ENCODE measurements around the gene TP63.

Gene TP63

DNA sequence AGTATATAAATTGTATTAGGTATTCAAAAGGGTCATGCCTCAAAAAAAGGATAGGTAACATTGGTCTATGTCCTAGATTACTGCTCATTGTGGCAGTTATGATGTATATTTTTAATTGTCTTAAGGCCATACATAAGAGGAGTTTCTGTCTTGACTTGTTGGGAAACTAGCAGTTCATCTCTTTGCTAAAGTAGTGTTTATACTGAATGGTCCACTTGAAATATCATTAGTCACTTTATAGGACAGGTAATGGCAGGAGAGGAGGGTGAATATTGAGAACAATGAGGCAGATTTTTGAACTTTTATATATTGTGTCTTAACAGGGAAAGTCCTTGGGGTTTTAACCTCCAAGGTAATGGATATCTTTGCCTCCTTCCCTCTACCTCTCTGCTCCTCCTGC, 58.4 kb downstream of the TP63 start:
- no peaks in the 10 kb centered on the region for H3K4me1 ChIP-seq (ENCODE audit: insufficient read depth, insufficient read length)
- H3K9me3 ChIP-seq (ENCODE audit: insufficient read depth, low read length) = no peaks in the 10 kb centered on the region
- no peaks in the 10 kb centered on the region for H3K27me3 ChIP-seq (ENCODE audit: insufficient read depth, insufficient read length)
- TF ChIP-seq SUZ12 (IDR thresholded peaks at IDR 0.05; ENCODE audit: extremely low read depth, insufficient read depth, insufficient read length) = no peak
- H3K36me3 ChIP-seq (ENCODE audit: insufficient read depth, insufficient read length, low read length) = no peaks in the 10 kb centered on the region
- DNase-seq (ENCODE audit: low read depth, low spot score) = no peak
- H3K4me3 ChIP-seq (ENCODE audit: insufficient read length, low read depth) = no peak overlapping the region
- no peak overlapping the region for H3K9ac ChIP-seq (ENCODE audit: insufficient read length, low read depth)

DNA sequence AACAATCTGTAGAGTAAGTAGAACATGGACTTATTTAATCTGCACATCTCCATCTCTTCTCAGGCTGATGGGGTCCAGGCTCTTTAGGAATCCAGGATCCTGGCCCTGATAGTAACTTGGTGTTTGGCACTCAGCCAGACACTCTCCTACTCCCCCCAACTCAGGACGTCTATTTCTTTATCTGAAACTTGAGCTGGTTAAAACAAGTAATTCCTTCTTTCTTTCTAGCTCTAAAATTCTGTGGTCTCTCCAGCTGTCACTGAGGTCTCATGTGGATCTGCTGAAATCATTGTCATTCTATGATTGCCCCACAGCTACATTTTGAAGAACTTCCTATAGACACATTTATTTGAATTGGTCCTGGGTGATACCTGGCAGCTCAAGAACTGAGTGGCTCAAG, 59.0 kb downstream of the TP63 start:
- no peak overlapping the region for H3K9ac ChIP-seq (ENCODE audit: insufficient read length, low read depth)
- H3K27me3 ChIP-seq (ENCODE audit: insufficient read depth, insufficient read length) = no peaks in the 10 kb centered on the region
- H3K4me3 ChIP-seq (ENCODE audit: insufficient read length, low read depth) = no peak overlapping the region
- no peak for DNase-seq (ENCODE audit: low read depth, low spot score)
- TF ChIP-seq ZNF274 (IDR thresholded peaks at IDR 0.05; ENCODE audit: low read depth, low read length) (no peak), SUZ12 (IDR thresholded peaks at IDR 0.05; ENCODE audit: extremely low read depth, insufficient read depth, insufficient read length) (no peak), YY1 (IDR thresholded peaks at IDR 0.05; ENCODE audit: insufficient read depth, insufficient read length) (no peak)
- H3K9me3 ChIP-seq (ENCODE audit: insufficient read depth, low read length) = no peaks in the 10 kb centered on the region
- H3K4me1 ChIP-seq (ENCODE audit: insufficient read depth, insufficient read length) = no peaks in the 10 kb centered on the region
- H3K36me3 ChIP-seq (ENCODE audit: insufficient read depth, insufficient read length, low read length) = no peaks in the 10 kb centered on the region

DNA sequence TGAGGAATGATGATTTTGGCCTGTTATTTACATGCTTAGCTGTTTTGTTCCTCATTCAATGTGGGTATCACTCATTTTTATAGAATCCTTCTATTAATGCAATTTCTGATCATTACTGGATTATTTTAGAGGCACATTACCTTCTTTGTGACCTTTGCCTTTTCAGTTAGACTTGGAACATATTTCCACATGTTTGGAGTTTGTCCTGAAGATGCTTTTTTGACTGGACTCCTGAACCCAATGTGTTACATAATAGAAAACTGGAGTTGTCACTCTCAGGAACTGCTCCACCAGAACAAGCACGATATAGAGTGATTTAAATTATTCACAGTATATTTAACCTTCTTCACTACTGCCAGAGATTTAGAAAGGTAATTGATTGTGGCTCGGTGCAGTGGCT, 59.5 kb downstream of the TP63 start:
- Histone ChIP-seq H3K36me3 (ENCODE audit: insufficient read depth, insufficient read length, low read length) (no peaks in the 10 kb centered on the region), H3K27me3 (ENCODE audit: insufficient read depth, insufficient read length) (no peaks in the 10 kb centered on the region), H3K9ac (ENCODE audit: insufficient read length, low read depth) (no peak overlapping the region), H3K9me3 (ENCODE audit: insufficient read depth, low read length) (no peaks in the 10 kb centered on the region), H3K4me3 (ENCODE audit: insufficient read length, low read depth) (no peak overlapping the region), H3K4me1 (ENCODE audit: insufficient read depth, insufficient read length) (no peaks in the 10 kb centered on the region)
- no peak for TF ChIP-seq SUZ12 (IDR thresholded peaks at IDR 0.05; ENCODE audit: extremely low read depth, insufficient read depth, insufficient read length)
- no peak for TF ChIP-seq ZNF274 (IDR thresholded peaks at IDR 0.05; ENCODE audit: low read depth, low read length)
- no peak for TF ChIP-seq YY1 (IDR thresholded peaks at IDR 0.05; ENCODE audit: insufficient read depth, insufficient read length)
- no peak for DNase-seq (ENCODE audit: low read depth, low spot score)

DNA sequence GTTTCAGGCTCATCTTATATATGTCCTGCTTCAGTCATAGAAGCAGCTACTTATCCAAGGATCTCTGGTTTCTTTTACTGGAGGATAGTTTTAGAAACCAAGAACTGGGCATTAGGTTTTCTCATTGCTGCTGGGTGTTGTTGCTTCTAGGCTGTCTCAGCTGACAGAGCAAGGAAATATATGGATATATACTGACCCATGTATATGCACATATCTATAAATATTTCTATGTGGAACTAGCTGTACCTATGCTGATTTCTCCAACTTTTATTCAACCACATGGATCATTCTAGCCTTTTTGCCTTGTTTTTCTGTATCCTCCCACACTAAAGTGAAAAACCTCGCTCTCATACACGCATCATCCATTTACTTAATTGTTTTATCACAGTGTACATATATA, 64.2 kb downstream of the TP63 start:
- Histone ChIP-seq H3K9ac (ENCODE audit: insufficient read length, low read depth) (no peak overlapping the region), H3K4me3 (ENCODE audit: insufficient read length, low read depth) (no peak overlapping the region), H3K4me1 (ENCODE audit: insufficient read depth, insufficient read length) (no peaks in the 10 kb centered on the region), H3K27me3 (ENCODE audit: insufficient read depth, insufficient read length) (no peaks in the 10 kb centered on the region), H3K36me3 (ENCODE audit: insufficient read depth, insufficient read length, low read length) (no peaks in the 10 kb centered on the region), H3K9me3 (ENCODE audit: insufficient read depth, low read length) (no peaks in the 10 kb centered on the region)
- DNase-seq (ENCODE audit: low read depth, low spot score) = no peak
- TF ChIP-seq SUZ12 (IDR thresholded peaks at IDR 0.05; ENCODE audit: extremely low read depth, insufficient read depth, insufficient read length) = no peak
- TF ChIP-seq ZNF274 (IDR thresholded peaks at IDR 0.05; ENCODE audit: low read depth, low read length) = no peak
- no peak for TF ChIP-seq YY1 (IDR thresholded peaks at IDR 0.05; ENCODE audit: insufficient read depth, insufficient read length)

DNA sequence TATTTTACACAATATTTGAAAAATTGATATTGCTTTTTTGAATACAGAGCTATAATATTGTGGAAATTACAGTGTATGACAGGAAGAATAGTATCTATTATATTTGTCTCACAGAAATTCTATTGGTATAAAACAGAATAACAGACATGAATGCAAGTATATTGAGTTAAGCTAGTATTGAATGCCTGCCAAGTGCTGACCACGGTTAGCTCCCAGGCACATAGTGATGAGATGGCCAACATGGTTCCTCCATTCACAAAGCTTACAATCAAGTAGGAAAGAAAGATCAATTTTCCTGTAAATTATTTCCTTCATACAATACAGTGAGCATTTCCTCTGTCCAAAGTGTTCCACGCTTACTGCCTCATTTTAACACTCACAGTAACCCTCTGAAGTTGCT, 67.6 kb downstream of the TP63 start:
- no peaks in the 10 kb centered on the region for H3K36me3 ChIP-seq (ENCODE audit: insufficient read depth, insufficient read length, low read length)
- DNase-seq (ENCODE audit: low read depth, low spot score) = no peak
- TF ChIP-seq ZNF274 (IDR thresholded peaks at IDR 0.05; ENCODE audit: low read depth, low read length) (no peak), SUZ12 (IDR thresholded peaks at IDR 0.05; ENCODE audit: extremely low read depth, insufficient read depth, insufficient read length) (no peak), YY1 (IDR thresholded peaks at IDR 0.05; ENCODE audit: insufficient read depth, insufficient read length) (no peak)
- H3K9me3 ChIP-seq (ENCODE audit: insufficient read depth, low read length) = no peaks in the 10 kb centered on the region
- H3K9ac ChIP-seq (ENCODE audit: insufficient read length, low read depth) = no peak overlapping the region
- no peaks in the 10 kb centered on the region for H3K27me3 ChIP-seq (ENCODE audit: insufficient read depth, insufficient read length)
- no peak overlapping the region for H3K4me3 ChIP-seq (ENCODE audit: insufficient read length, low read depth)
- H3K4me1 ChIP-seq (ENCODE audit: insufficient read depth, insufficient read length) = no peaks in the 10 kb centered on the region

DNA sequence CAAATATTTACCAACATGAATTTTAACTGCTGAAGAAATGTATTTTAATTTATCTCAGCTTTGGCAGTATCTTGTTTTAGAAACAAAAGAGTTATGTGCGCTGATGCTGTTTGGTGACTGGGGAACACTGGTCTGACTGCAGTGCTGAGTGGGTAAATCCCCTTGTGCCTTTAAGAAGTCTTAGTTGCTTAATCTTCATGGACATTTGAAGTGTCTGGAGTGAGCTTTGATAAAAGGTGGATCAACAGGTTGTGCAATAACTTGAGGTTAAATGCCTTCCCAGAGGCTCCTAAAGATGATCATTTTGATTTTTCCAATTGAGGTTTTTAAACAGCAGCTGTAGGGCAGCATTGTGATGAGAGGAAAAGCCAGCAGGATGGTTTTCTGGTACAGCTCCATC, 68.7 kb downstream of the TP63 start:
- TF ChIP-seq SUZ12 (IDR thresholded peaks at IDR 0.05; ENCODE audit: extremely low read depth, insufficient read depth, insufficient read length) = no peak
- TF ChIP-seq ZNF274 (IDR thresholded peaks at IDR 0.05; ENCODE audit: low read depth, low read length) = no peak
- no peak for TF ChIP-seq YY1 (IDR thresholded peaks at IDR 0.05; ENCODE audit: insufficient read depth, insufficient read length)
- no peaks in the 10 kb centered on the region for H3K4me1 ChIP-seq (ENCODE audit: insufficient read depth, insufficient read length)
- no peak for DNase-seq (ENCODE audit: low read depth, low spot score)
- no peaks in the 10 kb centered on the region for H3K9me3 ChIP-seq (ENCODE audit: insufficient read depth, low read length)
- no peaks in the 10 kb centered on the region for H3K36me3 ChIP-seq (ENCODE audit: insufficient read depth, insufficient read length, low read length)
- H3K9ac ChIP-seq (ENCODE audit: insufficient read length, low read depth) = no peak overlapping the region
- no peaks in the 10 kb centered on the region for H3K27me3 ChIP-seq (ENCODE audit: insufficient read depth, insufficient read length)
- no peak overlapping the region for H3K4me3 ChIP-seq (ENCODE audit: insufficient read length, low read depth)

DNA sequence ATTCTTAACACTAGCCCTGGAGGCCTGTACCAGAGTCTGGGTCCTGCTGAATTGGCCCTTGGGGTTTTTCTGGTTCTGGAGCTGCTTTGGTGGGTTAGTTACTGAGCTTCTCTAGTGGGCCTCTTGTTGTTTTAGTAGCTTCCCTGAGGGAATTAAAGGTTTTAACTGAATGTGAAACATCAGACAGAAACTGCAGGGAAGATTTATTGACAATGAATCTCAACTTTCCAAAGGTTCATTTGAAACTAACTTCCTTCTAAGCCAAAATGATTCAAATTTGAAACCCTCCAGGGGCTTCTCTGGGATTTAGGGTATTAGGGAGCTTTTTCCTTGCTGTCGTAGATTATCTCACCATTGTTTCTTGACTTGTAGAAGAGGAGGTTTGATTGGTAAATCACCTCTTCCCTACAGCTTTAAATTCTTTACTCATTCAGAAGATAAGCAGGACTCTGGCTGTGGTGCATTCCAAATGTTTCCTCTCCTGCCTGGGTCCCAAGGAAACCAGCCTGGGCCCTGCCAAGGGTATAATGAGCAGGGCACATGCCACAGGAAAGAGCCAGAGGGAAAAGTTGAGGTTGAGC, 71.0 kb downstream of the TP63 start:
- no peak overlapping the region for H3K9ac ChIP-seq (ENCODE audit: insufficient read length, low read depth)
- no peak for TF ChIP-seq SUZ12 (IDR thresholded peaks at IDR 0.05; ENCODE audit: extremely low read depth, insufficient read depth, insufficient read length)
- TF ChIP-seq YY1 (IDR thresholded peaks at IDR 0.05; ENCODE audit: insufficient read depth, insufficient read length) = no peak
- no peak for TF ChIP-seq ZNF274 (IDR thresholded peaks at IDR 0.05; ENCODE audit: low read depth, low read length)

DNA sequence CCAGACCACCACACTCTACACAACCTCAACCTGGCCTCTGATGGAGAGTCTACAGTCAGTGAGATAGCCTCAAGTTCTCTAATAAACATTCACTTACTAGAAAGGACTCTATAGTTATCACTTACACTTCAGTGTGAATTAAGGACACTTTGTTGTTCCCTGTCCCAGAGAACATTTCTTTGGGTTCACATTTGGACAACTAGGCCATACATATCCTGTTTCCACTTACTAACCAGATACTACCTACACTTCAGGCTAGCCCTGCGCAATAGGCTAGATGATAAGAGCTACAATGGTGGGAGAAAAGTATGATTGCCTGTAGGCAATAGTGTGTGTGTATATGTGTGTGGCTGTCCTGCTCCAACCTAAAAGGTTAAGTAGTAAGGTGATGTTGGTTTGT, 72.7 kb downstream of the TP63 start:
- Histone ChIP-seq H3K4me1 (ENCODE audit: insufficient read depth, insufficient read length) (no peaks in the 10 kb centered on the region), H3K36me3 (ENCODE audit: insufficient read depth, insufficient read length, low read length) (no peaks in the 10 kb centered on the region), H3K27me3 (ENCODE audit: insufficient read depth, insufficient read length) (no peaks in the 10 kb centered on the region), H3K9ac (ENCODE audit: insufficient read length, low read depth) (no peak overlapping the region), H3K9me3 (ENCODE audit: insufficient read depth, low read length) (no peaks in the 10 kb centered on the region), H3K4me3 (ENCODE audit: insufficient read length, low read depth) (no peak overlapping the region)
- no peak for DNase-seq (ENCODE audit: low read depth, low spot score)
- TF ChIP-seq SUZ12 (IDR thresholded peaks at IDR 0.05; ENCODE audit: extremely low read depth, insufficient read depth, insufficient read length) = no peak
- no peak for TF ChIP-seq ZNF274 (IDR thresholded peaks at IDR 0.05; ENCODE audit: low read depth, low read length)
- no peak for TF ChIP-seq YY1 (IDR thresholded peaks at IDR 0.05; ENCODE audit: insufficient read depth, insufficient read length)

More for the DNA sequence above, 71.0 kb downstream of the TP63 start:
- no peaks in the 10 kb centered on the region for H3K4me1 ChIP-seq (ENCODE audit: insufficient read depth, insufficient read length)
- no peak overlapping the region for H3K4me3 ChIP-seq (ENCODE audit: insufficient read length, low read depth)
- no peak for DNase-seq (ENCODE audit: low read depth, low spot score)
- H3K27me3 ChIP-seq (ENCODE audit: insufficient read depth, insufficient read length) = no peaks in the 10 kb centered on the region
- H3K9me3 ChIP-seq (ENCODE audit: insufficient read depth, low read length) = no peaks in the 10 kb centered on the region
- H3K36me3 ChIP-seq (ENCODE audit: insufficient read depth, insufficient read length, low read length) = no peaks in the 10 kb centered on the region
